Activated CD4-positive, alpha-beta T cell treated with anti-CD3 and anti-CD28 coated beads for 36 hours (primary cell): ENCODE measurements around the gene EFCAB8. TPM values are rescaled to one million over a fixed set of nuclear protein-coding genes. Genes with fewer than 3 reads are reported as not detected.

ENCODE experiments used
- ATAC-seq: fragments of 200-7000 bp; cut with Tn5 transposase; one replicate; pipeline ENCODE4 v1.10.0; 2021; ENCODE audit warnings: mild to moderate bottlenecking, moderate library complexity
- CTCF ChIA-PET: fragments of 350-600 bp; sonication (Branson Sonifier 250); formaldehyde crosslinking; loops from one replicate; lab custom pipeline; 2021; ENCODE audit warnings: antibody characterized with exemption; lab: Charles Lee
- POLR2A ChIA-PET: fragments of 350-600 bp; sonication (Branson Sonifier 250); formaldehyde crosslinking; loops from one replicate; lab custom pipeline; 2021; ENCODE audit warnings: antibody characterized with exemption, inconsistent platforms; lab: Charles Lee
- DNase-seq: peaks from one replicate; pipeline ENCODE4 v3.0.0-alpha.2; 2020
- H3K27ac Mint-ChIP-seq: one replicate; pipeline ENCODE4 v1.8.0; 2021; ENCODE audit warnings: mixed read lengths
- H3K27me3 Mint-ChIP-seq: one replicate; pipeline ENCODE4 v1.8.0; 2021; ENCODE audit warnings: mixed read lengths
- H3K36me3 Mint-ChIP-seq: one replicate; pipeline ENCODE4 v1.8.0; 2021; ENCODE audit warnings: low read depth, mixed read lengths
- H3K4me1 Mint-ChIP-seq: one replicate; pipeline ENCODE4 v1.8.0; 2021; ENCODE audit warnings: mixed read lengths
- H3K4me3 Mint-ChIP-seq: one replicate; pipeline ENCODE4 v1.8.0; 2021; ENCODE audit warnings: mild to moderate bottlenecking, moderate library complexity, mixed read lengths
- H3K9me3 Mint-ChIP-seq: one replicate; pipeline ENCODE4 v1.8.0; 2021; ENCODE audit warnings: low read depth, mixed read lengths
- intact Hi-C, 2 experiments: fragments of 100-400 bp; cut with DNase I in 1 of 2; cut with micrococcal nuclease in 1 of 2; formaldehyde crosslinking; loops; one replicate each; pipeline versions ENCODE4 v1.14.2 to v1.15.1; 2022 to 2024; cut with DNase I, micrococcal nuclease
- total RNA-seq, 2 experiments: library from RNA; stranded (reverse); gene quantifications; one replicate each; pipeline ENCODE4 v1.2.3, GENCODE V29; 2021

EFCAB8 gene
- total RNA-seq, 2 experiments from 2014 or later: 0.37 to 0.40 TPM

- Mint-ChIP-seq H3K9me3 (peaks cover 3% of the 10 kb centered on the region), H3K27ac (no peak overlapping the region), H3K4me3 (no peak overlapping the region), H3K27me3 (no peaks in the 10 kb centered on the region), H3K4me1 (peaks cover 3% of the 10 kb centered on the region), H3K36me3 (no peaks in the 10 kb centered on the region)
- CTCF ChIA-PET: interaction anchor here (1.7 kb wide), 1 partner anchor 107 kb away, joined by 5 read pairs; no protein-coding TSS in a partner anchor
- DNase-seq: no peak
- no peak for ATAC-seq
- intact Hi-C loops: loop anchor here in 1 of 2 experiments (10.0 kb wide), 1 partner anchor 64 kb away; no protein-coding TSS in a partner anchor
- POLR2A ChIA-PET: no interaction called here
These were observed 149.9 kb downstream of the EFCAB8 start for GRCh38 chr20:33008336-33009213.

DNA sequence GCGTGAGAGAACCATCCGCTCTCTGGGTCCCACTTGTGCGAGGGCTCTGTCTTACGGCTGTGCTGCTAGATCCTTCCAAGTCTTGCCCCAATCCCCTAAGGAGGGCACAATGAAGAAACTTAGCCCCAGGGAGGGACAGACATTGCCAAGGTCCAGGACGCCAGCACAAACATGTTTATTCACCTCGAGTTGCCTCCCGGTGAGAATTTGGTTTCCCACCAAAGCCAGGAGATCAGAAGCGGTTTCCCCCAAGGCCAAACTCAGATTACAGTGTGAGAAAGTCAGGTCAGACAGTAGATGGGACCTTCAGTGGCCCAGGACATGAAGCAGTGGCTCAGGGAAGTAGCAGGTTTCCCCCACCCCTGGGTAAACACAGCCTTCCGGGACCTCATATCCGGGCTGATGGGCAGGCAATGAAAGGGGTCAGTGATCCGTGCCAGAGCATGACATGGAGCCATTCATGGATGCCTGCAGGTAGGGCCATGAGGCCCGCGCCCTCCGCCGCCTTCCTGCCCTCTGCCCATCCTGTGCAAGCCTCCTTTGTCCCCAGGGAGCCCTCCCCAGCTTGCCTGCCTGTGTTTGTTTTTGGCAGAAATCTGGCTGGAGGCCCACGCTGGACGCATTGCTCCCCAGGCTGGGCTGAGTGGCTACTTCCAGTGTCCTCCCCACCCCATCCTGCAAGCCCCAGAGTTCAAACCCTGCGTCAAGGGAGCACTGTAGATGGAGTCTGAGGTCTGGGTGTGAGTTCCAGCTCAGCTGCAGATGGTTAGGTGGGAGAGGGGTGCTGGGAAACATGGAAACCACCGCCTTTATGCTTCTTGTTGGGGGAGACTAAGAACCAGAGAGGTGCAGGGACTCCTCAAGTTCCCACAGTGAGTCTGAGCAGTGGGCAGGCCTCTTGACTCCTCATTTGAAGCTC lies 150.8 kb downstream of the EFCAB8 start:
- peaks cover 3% of the 10 kb centered on the region for H3K9me3 Mint-ChIP-seq
- peaks cover 3% of the 10 kb centered on the region for H3K4me1 Mint-ChIP-seq
- H3K27me3 Mint-ChIP-seq: no peaks in the 10 kb centered on the region
- no peak overlapping the region for H3K27ac Mint-ChIP-seq
- DNase-seq (no peak), ATAC-seq (no peak)
- ChIA-PET POLR2A (no interaction called here), CTCF (interaction anchor here (0.7 to 1.7 kb wide), 2 partner anchors 39 to 108 kb away, joined by 4 to 5 read pairs; no protein-coding TSS in a partner anchor)
- no peak overlapping the region for H3K4me3 Mint-ChIP-seq
- no peaks in the 10 kb centered on the region for H3K36me3 Mint-ChIP-seq
- intact Hi-C loops: loop anchor here in 1 of 2 experiments (10.0 kb wide), 1 partner anchor 65 kb away; no protein-coding TSS in a partner anchor

DNA sequence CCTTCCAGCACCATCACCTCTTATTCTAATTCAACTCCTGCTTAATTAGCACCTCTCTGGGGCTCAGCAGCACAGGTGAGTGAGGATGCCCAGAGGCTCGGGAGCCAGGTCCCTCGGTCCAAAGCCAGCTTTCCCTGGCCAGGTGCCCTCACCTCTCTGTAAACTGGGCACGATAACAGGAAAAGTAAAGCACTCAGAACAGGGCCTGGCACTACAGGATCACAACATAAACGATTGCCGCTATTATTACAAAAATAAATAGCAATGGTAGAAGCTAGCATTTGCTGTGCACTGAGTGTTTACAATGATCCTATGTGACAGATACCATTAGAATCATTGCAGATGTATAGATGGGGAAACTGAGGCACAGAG lies 151.4 kb downstream of the EFCAB8 start:
- Mint-ChIP-seq H3K9me3 (peaks cover 3% of the 10 kb centered on the region), H3K4me1 (peaks cover 3% of the 10 kb centered on the region), H3K27ac (no peak overlapping the region), H3K27me3 (no peaks in the 10 kb centered on the region), H3K36me3 (no peaks in the 10 kb centered on the region), H3K4me3 (no peak overlapping the region)
- ChIA-PET POLR2A (no interaction called here), CTCF (interaction anchor here (0.7 kb wide), 1 partner anchor 39 kb away, joined by 4 read pairs; no protein-coding TSS in a partner anchor)
- ATAC-seq: no peak
- intact Hi-C loops: no loop called here
- no peak for DNase-seq

DNA sequence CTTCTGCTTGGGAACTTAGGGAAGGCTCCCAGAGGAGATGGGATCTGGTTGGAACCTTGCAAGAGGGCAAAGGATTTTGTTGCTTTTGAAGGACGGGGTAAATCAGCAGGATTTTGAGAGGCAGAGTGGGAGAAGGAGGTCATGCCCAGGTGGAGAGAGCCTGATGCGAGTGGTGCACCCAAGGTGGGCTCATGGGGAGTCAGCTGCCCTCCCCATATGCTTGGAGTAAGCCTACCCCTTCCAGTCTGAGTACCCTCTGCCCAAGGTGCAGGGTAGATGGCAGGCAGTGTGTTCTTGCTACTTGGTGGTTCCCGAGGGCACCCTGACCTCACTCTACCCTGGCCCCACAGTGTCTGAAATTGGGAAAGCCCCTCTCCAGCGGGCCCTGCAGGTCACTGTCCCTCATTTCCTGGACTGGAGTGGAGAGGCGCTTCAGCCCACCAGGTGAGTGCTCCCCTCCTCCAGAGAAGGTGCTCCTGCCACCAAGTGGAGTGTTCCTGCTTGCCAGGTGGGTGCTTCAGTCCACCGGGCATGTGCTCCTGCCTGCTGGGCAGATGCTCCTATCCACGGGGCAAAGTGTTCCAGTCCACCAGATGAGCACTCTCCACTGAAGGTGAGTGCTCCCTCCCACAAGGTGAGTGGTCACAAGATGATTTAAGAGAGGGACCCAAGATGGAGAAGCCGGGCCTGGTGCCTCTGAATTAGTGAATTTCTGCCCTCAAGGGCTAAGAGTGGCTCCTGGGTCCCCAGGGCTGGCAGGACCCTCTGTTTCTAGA lies 152.1 kb downstream of the EFCAB8 start:
- Mint-ChIP-seq H3K4me3 (no peak overlapping the region), H3K27me3 (no peaks in the 10 kb centered on the region), H3K27ac (no peak overlapping the region), H3K9me3 (no peaks in the 10 kb centered on the region), H3K36me3 (no peaks in the 10 kb centered on the region), H3K4me1 (no peaks in the 10 kb centered on the region)
- DNase-seq (no peak), ATAC-seq (no peak)
- POLR2A ChIA-PET: no interaction called here
- CTCF ChIA-PET: no interaction called here
- intact Hi-C loops: no loop called here

Other genes with a start within 250 kb of the EFCAB8 start
- not detected for gene C20orf203, start 185.0 kb upstream of the EFCAB8 start, total RNA-seq
- gene COMMD7, start 115.5 kb upstream of the EFCAB8 start, total RNA-seq: 10 to 100 TPM; 35.9 to 38.8 TPM
- gene DNMT3B, start 96.5 kb upstream of the EFCAB8 start, total RNA-seq: 1 to 10 TPM; 1.4 to 1.6 TPM
- gene MAPRE1, start 39.0 kb upstream of the EFCAB8 start, total RNA-seq: 100 to 1,000 TPM; 112 to 125 TPM
- not detected for gene SUN5, start 145.5 kb downstream of the EFCAB8 start, total RNA-seq
- not detected for gene BPIFB2, start 148.8 kb downstream of the EFCAB8 start, total RNA-seq
- gene BPIFB6, start 172.7 kb downstream of the EFCAB8 start, total RNA-seq: not detected
- gene BPIFB3, start 195.0 kb downstream of the EFCAB8 start, total RNA-seq: not detected
- not detected for gene BPIFB4, start 220.7 kb downstream of the EFCAB8 start, total RNA-seq